Pulmonary artery endothelial cell (primary cell): ENCODE results near the gene CTBP2. TPM values are rescaled to one million over a fixed set of nuclear protein-coding genes. Genes with fewer than 3 reads are reported as not detected.
"Not testable (repeated sequence)": the region's sequence is repeated elsewhere in the genome, so short reads cannot be mapped to it uniquely, and the experiment has no call there.

ENCODE experiments used
- DNase-seq: peaks from one replicate; pipeline ENCODE4 v3.0.0-alpha.2; 2011; ENCODE audit warnings: low read depth, low spot score
- total RNA-seq: library from RNA; depleted of rRNA; stranded (reverse); fragments of >200 nt; gene quantifications from 2 replicates; pipeline ENCODE4 v1.2.3, GENCODE V29; 2014

Gene CTBP2
- total RNA-seq, 1 donor from 2014 or later, result 92.1 TPM

- DNase-seq, result no peak
Observed at GRCh38 chr10:125064681-125065492, 95.5 kb downstream of the CTBP2 start.

GRCh38 chr10:125063256-125063925, 97.0 kb downstream of the CTBP2 start:
- DNase-seq, result no peak

- DNase-seq, result no peak
Observed at GRCh38 chr10:125062914-125063230, 97.5 kb downstream of the CTBP2 start.

- DNase-seq, result no peak
Observed at GRCh38 chr10:125062227-125062913, 98.0 kb downstream of the CTBP2 start.

DNA sequence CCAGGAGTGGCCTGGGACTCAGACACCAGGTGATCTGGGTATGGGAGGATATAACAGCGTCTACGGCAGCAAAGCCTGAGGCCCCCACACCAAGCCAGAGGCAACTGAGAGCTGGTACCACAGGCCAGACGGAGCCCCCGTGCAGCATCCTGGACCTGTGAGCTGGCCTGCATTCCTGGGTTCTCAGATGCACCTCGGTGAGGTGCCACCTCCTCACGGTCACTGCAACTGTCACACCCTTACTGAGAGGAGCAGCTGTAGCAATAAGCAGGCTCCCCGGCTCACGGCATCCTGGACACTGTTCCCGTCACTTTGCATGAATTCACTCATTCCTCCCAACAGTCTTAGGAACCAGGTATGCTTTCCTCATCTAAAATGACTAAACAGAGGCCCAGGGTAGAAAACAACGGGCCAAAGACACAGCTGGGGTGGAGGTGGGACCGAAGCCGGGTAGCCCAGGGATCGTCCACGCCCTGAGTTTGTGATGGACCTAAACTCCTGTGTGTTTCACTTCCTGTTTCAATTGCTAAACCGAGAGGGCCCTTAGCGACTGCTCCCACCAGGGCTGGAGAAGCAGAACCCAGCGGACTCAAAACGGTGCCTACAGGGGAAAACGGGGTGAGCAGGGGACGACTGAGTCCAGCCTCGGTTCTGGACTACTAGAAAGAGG, 98.7 kb downstream of the CTBP2 start:
- DNase-seq, result no peak

GRCh38 chr10:125060826-125061556, 99.4 kb downstream of the CTBP2 start:
- DNase-seq, result peak; percentile 32

DNA sequence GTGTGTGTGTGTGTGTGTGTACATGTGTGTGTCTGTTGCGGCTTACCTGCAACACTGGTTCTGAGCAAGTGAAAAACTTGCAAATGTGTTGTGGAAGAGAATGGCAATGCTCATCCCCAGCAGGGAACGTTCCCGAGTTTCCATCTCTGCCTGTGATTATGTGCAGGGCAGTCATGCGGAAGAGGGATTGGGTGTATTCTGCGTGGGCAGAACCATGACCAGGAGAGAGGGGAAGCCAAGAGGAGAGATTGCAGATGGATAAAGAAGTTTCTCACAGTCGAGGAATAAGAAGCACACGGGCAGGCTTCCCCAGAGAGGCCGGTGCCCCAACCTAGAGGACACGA, 99.9 kb downstream of the CTBP2 start:
- no peak for DNase-seq

DNA sequence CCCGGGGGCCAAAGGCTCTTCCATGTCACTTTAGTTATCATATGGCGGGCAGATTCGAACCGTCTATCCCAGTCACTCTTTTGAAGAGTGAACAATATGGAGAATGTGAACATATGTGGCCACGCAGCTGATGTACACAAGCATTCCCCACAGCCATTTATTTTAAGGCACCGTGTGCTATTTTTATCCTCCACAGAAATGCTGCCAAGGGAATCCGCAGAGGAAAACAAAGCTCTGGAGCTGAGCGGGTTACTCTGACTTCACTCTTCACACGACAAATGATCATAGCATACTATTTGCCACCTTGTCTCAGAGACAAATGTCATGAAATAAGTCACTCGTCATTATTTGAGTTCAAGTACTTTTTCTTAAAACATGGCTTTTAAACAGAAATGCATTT, 100.3 kb downstream of the CTBP2 start:
- DNase-seq, result no peak

- not testable (repeated sequence) for DNase-seq
Observed at GRCh38 chr10:125059348-125059747, 101.0 kb downstream of the CTBP2 start.

GRCh38 chr10:125057158-125058001, 103.0 kb downstream of the CTBP2 start:
- DNase-seq, result peak; percentile 92

GRCh38 chr10:125056161-125057132, 103.9 kb downstream of the CTBP2 start:
- no peak for DNase-seq

GRCh38 chr10:125055446-125055845, 104.9 kb downstream of the CTBP2 start:
- no peak for DNase-seq

DNA sequence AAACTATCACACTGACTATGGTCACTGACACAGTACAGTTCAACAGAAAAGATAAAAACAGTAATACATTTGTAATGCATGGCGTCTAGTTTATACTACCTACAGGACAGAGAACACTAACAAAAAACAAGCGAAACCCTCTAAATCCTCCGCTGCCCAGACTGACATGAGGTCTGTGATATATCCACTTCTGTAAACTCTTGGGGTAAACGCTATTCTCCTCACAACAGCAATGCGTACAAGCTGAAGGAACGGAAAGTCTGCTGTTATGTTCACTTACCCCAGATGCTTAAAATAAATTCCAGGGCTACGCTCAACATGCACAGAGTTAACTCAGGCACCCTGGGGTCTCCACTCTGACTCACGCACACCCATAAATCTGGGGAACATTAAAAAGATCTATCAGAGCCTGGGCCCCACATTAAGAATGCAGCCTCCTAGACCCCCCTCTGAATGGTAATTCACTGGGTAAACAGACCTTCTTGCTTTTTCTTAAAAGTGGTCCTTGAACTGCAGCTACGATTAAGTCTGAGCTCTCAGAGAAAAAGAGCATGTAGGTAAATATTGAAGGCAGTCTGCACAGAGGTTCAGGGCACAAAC, 105.6 kb downstream of the CTBP2 start:
- DNase-seq, result no peak

DNA sequence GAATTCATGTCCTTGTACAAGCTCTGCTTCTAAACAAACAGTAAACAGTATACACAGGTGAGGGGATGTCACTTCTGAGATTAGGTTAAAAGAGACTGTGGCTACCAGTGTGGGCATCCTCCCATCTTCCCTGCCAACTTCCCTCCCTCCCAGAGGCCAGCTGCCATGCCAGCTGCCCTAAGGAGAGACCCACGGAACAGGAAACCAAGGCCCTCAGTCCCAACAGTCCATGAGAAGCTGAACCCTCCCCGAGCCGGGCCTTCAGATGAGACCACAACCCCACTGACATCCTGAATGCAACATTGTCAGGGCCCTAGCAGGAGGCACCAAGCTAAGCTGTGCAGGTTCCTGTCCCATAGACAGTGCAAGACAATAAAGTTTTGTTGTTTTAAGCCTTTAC, 106.1 kb downstream of the CTBP2 start:
- no peak for DNase-seq

- DNase-seq, result no peak
Observed at GRCh38 chr10:125052146-125052545, 108.2 kb downstream of the CTBP2 start.

DNA sequence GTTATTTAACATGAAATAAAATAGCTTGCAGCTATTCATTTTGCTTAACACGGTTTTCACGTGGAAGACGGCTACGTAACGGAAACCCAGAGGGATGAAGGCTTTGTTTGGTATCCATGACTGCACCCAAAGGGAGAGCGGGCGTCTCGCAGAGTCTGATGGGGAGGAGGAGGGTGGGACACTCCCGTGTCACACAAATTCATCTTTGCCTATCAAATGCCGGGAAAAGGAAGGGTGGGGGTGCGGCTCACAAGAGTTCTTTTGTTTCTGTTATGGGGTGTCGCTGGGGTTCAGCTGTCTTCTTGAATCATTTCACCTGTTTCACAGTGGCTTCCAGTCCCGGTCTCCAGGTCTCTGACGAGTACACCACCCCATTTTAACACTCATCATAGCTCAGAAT, 110.0 kb downstream of the CTBP2 start:
- DNase-seq, result no peak

- DNase-seq, result no peak
Observed at GRCh38 chr10:125049216-125049881, 111.0 kb downstream of the CTBP2 start.
